Measurements from ENCODE around the gene PLA2G2C. TPM values are rescaled to one million over a fixed set of nuclear protein-coding genes. Genes with fewer than 3 reads are reported as not detected.

PLA2G2C gene
- total and polyA plus RNA-seq, 2 experiments from 2014 or later = not detected

- ATAC-seq (no peak), DNase-seq (ENCODE audit: low spot score) (no peak)
- Mint-ChIP-seq H3K27ac (no peak overlapping the region), H3K4me3 (no peak overlapping the region), H3K36me3 (ENCODE audit: low read depth) (no peaks in the 10 kb centered on the region; the same call in 2 of the 3 replicates), H3K9me3 (0 out of 3 replicates have a peak, but pooled peaks cover 3% of the 10 kb centered on the region), H3K27me3 (ENCODE audit: insufficient read depth, low read depth, poor library complexity) (peaks cover 11% of the 10 kb centered on the region), H3K4me1 (peaks cover 25% of the 10 kb centered on the region)
- Histone ChIP-seq H4K20me1 (replicated peaks; ENCODE audit: insufficient read depth) (no peaks in the 10 kb centered on the region), H3F3A (replicated peaks; ENCODE audit: low read depth) (no peaks in the 10 kb centered on the region), H3K36me3 (ENCODE audit: insufficient read depth) (no peaks in the 10 kb centered on the region), H3K4me1 (ENCODE audit: insufficient read depth) (peaks cover 15% of the 10 kb centered on the region), H3K79me2 (replicated peaks; ENCODE audit: insufficient read depth) (no peaks in the 10 kb centered on the region), H3K9me2 (ENCODE audit: insufficient read depth) (0 out of 2 replicates have a peak, but pooled peaks cover 4% of the 10 kb centered on the region), H2AFZ (no peak overlapping the region), H3K27me3 (ENCODE audit: insufficient read depth) (peaks cover 9% of the 10 kb centered on the region), H3K4me3 (no peak overlapping the region), H3K27ac (ENCODE audit: low read depth) (no peak overlapping the region), H3K4me2 (no peak overlapping the region)
- no peak for TF ChIP-seq CTCF (conservative IDR thresholded peaks at IDR 0.05; ENCODE audit: low read depth in 2 of 2)
- no peak for TF ChIP-seq ETS1 (IDR thresholded peaks at IDR 0.05)
- no peak for TF ChIP-seq CREB1 (CRISPR knock-in tag; IDR thresholded peaks at IDR 0.05; ENCODE audit: low read depth)
- no peak for TF ChIP-seq POLR2AphosphoS5 (IDR thresholded peaks at IDR 0.05; ENCODE audit: low read depth)
- TF ChIP-seq JUNB (IDR thresholded peaks at IDR 0.05; ENCODE audit: unreplicated experiment) = no peak
- no peak for TF ChIP-seq ZNF462 (CRISPR knock-in tag; IDR thresholded peaks at IDR 0.05)
- no peak for TF ChIP-seq ZNF331 (CRISPR knock-in tag; IDR thresholded peaks at IDR 0.05; ENCODE audit: low read depth)
- TF ChIP-seq NANOG (IDR thresholded peaks at IDR 0.05; ENCODE audit: borderline replicate concordance) = no peak
- no peak for TF ChIP-seq ZNF114 (CRISPR knock-in tag; IDR thresholded peaks at IDR 0.05)
These were observed 3.3 kb upstream of the PLA2G2C start for GRCh38 chr1:20189664-20190063.
